ENCODE measurements around the gene SULT1A2. TPM values are rescaled to one million over a fixed set of nuclear protein-coding genes. Genes with fewer than 3 reads are reported as not detected.

The SULT1A2 gene
- total RNA-seq, 1 experiment from 2014 or later = not detected

- TF ChIP-seq, protein P1, sequence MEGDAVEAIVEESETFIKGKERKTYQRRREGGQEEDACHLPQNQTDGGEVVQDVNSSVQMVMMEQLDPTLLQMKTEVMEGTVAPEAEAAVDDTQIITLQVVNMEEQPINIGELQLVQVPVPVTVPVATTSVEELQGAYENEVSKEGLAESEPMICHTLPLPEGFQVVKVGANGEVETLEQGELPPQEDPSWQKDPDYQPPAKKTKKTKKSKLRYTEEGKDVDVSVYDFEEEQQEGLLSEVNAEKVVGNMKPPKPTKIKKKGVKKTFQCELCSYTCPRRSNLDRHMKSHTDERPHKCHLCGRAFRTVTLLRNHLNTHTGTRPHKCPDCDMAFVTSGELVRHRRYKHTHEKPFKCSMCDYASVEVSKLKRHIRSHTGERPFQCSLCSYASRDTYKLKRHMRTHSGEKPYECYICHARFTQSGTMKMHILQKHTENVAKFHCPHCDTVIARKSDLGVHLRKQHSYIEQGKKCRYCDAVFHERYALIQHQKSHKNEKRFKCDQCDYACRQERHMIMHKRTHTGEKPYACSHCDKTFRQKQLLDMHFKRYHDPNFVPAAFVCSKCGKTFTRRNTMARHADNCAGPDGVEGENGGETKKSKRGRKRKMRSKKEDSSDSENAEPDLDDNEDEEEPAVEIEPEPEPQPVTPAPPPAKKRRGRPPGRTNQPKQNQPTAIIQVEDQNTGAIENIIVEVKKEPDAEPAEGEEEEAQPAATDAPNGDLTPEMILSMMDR (conservative IDR thresholded peaks at IDR 0.05; ENCODE audit: low read depth, low read length) = no peak
- TF ChIP-seq EZH2 (IDR thresholded peaks at IDR 0.05; ENCODE audit: low read length, unreplicated experiment) (no peak), EZH2phosphoT487 (IDR thresholded peaks at IDR 0.05; ENCODE audit: borderline replicate concordance, low read length) (no peak)
- no peak overlapping the region for H3K4me2 ChIP-seq (ENCODE audit: low read length)
- H3K27me3 ChIP-seq (ENCODE audit: low read length) = no peaks in the 10 kb centered on the region
- ChIA-PET CTCF (no interaction called here), POLR2A (ENCODE audit: unreplicated experiment) (no interaction called here)
- intact Hi-C loops (cut with micrococcal nuclease) = no loop called here
- H3F3A ChIP-seq (ENCODE audit: low read length, unreplicated experiment) = no peaks in the 10 kb centered on the region
- no peaks in the 10 kb centered on the region for H4K20me1 ChIP-seq (ENCODE audit: low read length)
- no peak overlapping the region for H2AFZ ChIP-seq (ENCODE audit: low read length)
- no peaks in the 10 kb centered on the region for H3K4me1 ChIP-seq (ENCODE audit: insufficient read depth, low read length)
- no peak overlapping the region for H3K4me3 ChIP-seq (ENCODE audit: low read length)
- H3K27ac ChIP-seq (ENCODE audit: low read length) = no peak overlapping the region
- H3K36me3 ChIP-seq (ENCODE audit: low read depth, low read length) = peaks cover 4% of the 10 kb centered on the region; the same call in 1 of the 2 replicates
- ATAC-seq (no peak), DNase-seq (no peak)
- H3K9me3 ChIP-seq (ENCODE audit: low read length) = peaks cover 6% of the 10 kb centered on the region; the same call in 1 of the 2 replicates
- no TSS peak for BruUV-seq (replicated peaks)
- H3K9ac ChIP-seq (ENCODE audit: low read length) = no peak overlapping the region
- no peaks in the 10 kb centered on the region for H3K79me2 ChIP-seq (ENCODE audit: low read length)
- no peaks in the 10 kb centered on the region for H3K9me2 ChIP-seq (replicated peaks; ENCODE audit: low read length)
Measured at GRCh38 chr16:28563218-28563617, 33.6 kb downstream of the SULT1A2 start.

DNA sequence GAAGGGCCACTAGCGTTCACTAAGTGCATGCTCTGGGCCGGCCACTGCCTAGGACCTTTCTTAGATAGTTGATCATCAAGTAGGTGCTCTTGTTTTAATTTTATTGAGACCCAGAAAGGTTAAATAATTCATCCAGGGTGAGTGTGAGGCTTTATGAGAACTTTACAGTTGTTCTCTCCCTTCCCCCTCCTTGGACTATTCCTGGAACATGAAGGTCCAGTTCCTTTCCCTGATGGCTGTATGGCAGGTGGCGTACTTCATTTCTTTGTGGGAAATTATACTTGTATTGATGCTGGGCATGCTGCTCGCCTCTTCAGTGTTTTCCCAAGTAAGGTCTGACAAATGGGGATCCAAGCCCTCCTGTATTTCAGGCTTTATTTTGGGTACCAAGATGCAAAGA lies 34.7 kb downstream of the SULT1A2 start:
- intact Hi-C loops (cut with micrococcal nuclease) = no loop called here

DNA sequence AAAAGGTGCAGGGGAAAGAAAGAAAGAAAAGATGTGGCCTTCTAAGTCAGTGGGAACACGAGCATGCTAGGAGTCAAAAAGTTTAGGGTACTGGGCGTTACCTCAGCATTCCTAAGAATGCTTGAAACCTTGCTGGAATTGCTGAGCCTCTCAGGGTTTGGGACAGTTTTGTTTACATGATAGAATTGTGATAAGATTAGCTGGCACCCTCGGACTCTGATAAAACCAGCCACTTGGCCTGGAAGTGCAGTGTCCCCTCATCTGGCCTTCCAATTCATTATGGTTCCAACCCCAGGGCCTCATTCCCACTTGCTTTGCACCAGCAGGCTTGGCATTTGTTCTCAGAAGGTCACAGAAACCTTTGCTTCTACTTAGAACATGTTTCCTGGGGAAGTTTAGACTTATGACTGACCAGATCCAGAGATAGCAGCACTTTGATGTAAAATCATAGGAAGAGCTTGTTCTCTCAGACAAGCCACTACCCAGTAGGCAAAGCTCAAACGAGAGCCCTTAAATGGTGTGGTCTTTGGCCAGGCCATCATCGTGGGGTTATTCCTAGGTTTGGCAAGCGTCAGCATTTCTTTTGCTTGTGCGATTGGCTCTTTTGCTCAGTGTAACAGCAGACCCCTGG lies 35.2 kb downstream of the SULT1A2 start:
- Histone ChIP-seq H3K4me2 (ENCODE audit: low read length) (no peak overlapping the region), H3K4me1 (ENCODE audit: insufficient read depth, low read length) (no peaks in the 10 kb centered on the region), H3K79me2 (ENCODE audit: low read length) (0 out of 2 replicates have a peak, but pooled peaks cover 2% of the 10 kb centered on the region), H3K9me3 (ENCODE audit: low read length) (no peaks in the 10 kb centered on the region), H3K4me3 (ENCODE audit: low read length) (no peak overlapping the region), H4K20me1 (ENCODE audit: low read length) (no peaks in the 10 kb centered on the region), H3K9ac (ENCODE audit: low read length) (no peak overlapping the region), H3K9me2 (replicated peaks; ENCODE audit: low read length) (no peaks in the 10 kb centered on the region), H3K27me3 (ENCODE audit: low read length) (no peaks in the 10 kb centered on the region), H3K27ac (ENCODE audit: low read length) (no peak overlapping the region), H3K36me3 (ENCODE audit: low read depth, low read length) (no peaks in the 10 kb centered on the region), H3F3A (ENCODE audit: low read length, unreplicated experiment) (no peaks in the 10 kb centered on the region), H2AFZ (ENCODE audit: low read length) (no peak overlapping the region)
- intact Hi-C loops (cut with micrococcal nuclease) = no loop called here
- ChIA-PET CTCF (no interaction called here), POLR2A (ENCODE audit: unreplicated experiment) (no interaction called here)
- BruUV-seq (replicated peaks) = no TSS peak
- ATAC-seq = no peak
- TF ChIP-seq, protein P1 (conservative IDR thresholded peaks at IDR 0.05; ENCODE audit: low read depth, low read length) = no peak
- TF ChIP-seq EZH2 (IDR thresholded peaks at IDR 0.05; ENCODE audit: low read length, unreplicated experiment) (no peak), EZH2phosphoT487 (IDR thresholded peaks at IDR 0.05; ENCODE audit: borderline replicate concordance, low read length) (no peak)
- DNase-seq = no peak

More for the DNA sequence above, 34.7 kb downstream of the SULT1A2 start:
- ATAC-seq (no peak), DNase-seq (no peak)
- H3K4me1 ChIP-seq (ENCODE audit: insufficient read depth, low read length) = no peaks in the 10 kb centered on the region
- H2AFZ ChIP-seq (ENCODE audit: low read length) = no peak overlapping the region
- H3K9me2 ChIP-seq (replicated peaks; ENCODE audit: low read length) = no peaks in the 10 kb centered on the region
- H3K79me2 ChIP-seq (ENCODE audit: low read length) = no peaks in the 10 kb centered on the region
- BruUV-seq (replicated peaks) = no TSS peak
- CTCF ChIA-PET = no interaction called here
- peaks cover 2% of the 10 kb centered on the region; the same call in 1 of the 2 replicates for H3K9me3 ChIP-seq (ENCODE audit: low read length)
- H3K4me3 ChIP-seq (ENCODE audit: low read length) = no peak overlapping the region
- H3K27me3 ChIP-seq (ENCODE audit: low read length) = no peaks in the 10 kb centered on the region
- no peaks in the 10 kb centered on the region for H3F3A ChIP-seq (ENCODE audit: low read length, unreplicated experiment)
- H3K27ac ChIP-seq (ENCODE audit: low read length) = no peak overlapping the region
- no peaks in the 10 kb centered on the region for H4K20me1 ChIP-seq (ENCODE audit: low read length)
- TF ChIP-seq EZH2phosphoT487 (IDR thresholded peaks at IDR 0.05; ENCODE audit: borderline replicate concordance, low read length) (no peak), EZH2 (IDR thresholded peaks at IDR 0.05; ENCODE audit: low read length, unreplicated experiment) (no peak)
- TF ChIP-seq, protein P1 (conservative IDR thresholded peaks at IDR 0.05; ENCODE audit: low read depth, low read length) = no peak
- peaks cover 2% of the 10 kb centered on the region; the same call in 1 of the 2 replicates for H3K36me3 ChIP-seq (ENCODE audit: low read depth, low read length)
- POLR2A ChIA-PET (ENCODE audit: unreplicated experiment) = no interaction called here
- H3K4me2 ChIP-seq (ENCODE audit: low read length) = no peak overlapping the region
- H3K9ac ChIP-seq (ENCODE audit: low read length) = no peak overlapping the region

Measured in PC-3 (cell line).